Putamen (tissue), 1 donor: Measurements from ENCODE around the gene PSPH.
A peak's percentile ranks its signal among the peaks of the same experiment; 100 is the strongest.

Source experiments
- DNase-seq: peaks from one replicate; pipeline ENCODE4 v3.0.0-alpha.2; 2016; ENCODE audit warnings: low spot score

The PSPH gene

GRCh38 chr7:55996856-55997500, 54.3 kb downstream of the PSPH start:
- DNase-seq, result no peak

GRCh38 chr7:55992346-55992745, 58.9 kb downstream of the PSPH start:
- no peak for DNase-seq

GRCh38 chr7:55983537-55983936, 67.7 kb downstream of the PSPH start:
- no peak for DNase-seq

- DNase-seq, result no peak
Observed at GRCh38 chr7:55980266-55980665, 71.0 kb downstream of the PSPH start.

- DNase-seq, result no peak
Observed at GRCh38 chr7:55977831-55978230, 73.4 kb downstream of the PSPH start.

- DNase-seq, result no peak
Observed at GRCh38 chr7:55975988-55976633, 75.1 kb downstream of the PSPH start.

DNA sequence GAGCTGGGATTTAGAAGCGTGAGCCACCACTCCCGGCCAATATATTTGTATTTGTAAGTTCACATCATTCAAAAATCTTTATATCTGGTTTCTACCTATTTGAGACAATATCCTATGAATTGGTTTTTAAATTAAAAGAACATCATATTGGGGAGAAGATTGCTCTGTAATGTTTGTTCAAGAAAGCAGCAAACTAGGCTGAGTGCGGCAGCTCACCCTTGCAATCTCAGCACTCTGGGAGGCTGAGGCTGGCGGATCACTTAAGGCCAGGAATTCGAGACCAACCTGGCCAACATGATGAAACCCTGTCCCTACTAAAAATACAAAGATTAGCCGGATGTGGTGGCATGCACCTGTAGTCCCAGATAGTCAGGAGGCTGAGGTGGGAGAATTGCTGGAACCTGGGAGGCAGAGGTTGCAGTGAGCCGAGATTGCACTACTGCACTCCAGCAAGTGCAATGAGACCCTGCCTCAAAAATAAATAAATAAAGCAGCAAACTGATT, 77.4 kb downstream of the PSPH start:
- no peak for DNase-seq

DNA sequence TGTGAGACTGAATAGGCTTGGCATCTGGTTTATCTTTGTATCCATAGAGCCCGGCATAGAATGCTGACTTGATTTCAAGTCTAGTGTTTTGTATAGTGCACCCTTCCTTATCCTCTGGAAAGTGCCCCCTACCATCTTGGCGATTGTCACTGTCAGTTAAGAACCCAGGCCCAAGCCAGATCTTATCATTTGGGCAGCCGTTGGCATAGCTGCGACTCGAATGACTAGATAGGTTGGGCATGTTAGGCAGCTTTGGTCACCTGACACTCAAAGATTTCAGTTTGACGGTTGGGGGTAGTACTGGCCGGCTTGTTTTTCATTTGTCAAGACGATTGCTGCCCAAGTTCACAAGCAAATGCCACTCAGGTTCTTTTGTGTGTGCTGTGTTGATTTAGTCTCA, 80.3 kb downstream of the PSPH start:
- DNase-seq, result no peak

- peak; percentile 26 for DNase-seq
Observed at GRCh38 chr7:55970561-55970960, 80.7 kb downstream of the PSPH start.

DNA sequence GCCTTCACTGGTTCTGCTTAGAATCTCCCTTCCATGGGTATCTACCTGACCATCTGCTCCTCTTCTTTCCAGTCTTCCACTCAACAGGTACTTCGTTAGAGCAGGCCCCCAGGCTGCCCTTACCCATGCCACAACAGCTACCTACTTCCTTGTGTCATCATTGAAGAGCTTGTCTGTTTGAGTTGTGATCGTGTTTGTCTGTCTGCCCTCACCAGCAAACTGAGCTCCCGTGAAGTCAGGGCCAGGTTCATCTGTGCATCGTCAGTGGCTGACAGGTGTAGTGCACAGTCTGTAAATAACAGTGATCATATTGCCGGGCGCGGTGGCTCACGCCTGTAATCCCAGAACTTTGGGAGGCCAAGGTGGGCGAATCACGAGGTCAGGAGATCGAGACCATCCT, 81.9 kb downstream of the PSPH start:
- no peak for DNase-seq

- DNase-seq, result no peak
Observed at GRCh38 chr7:55966851-55967250, 84.4 kb downstream of the PSPH start.

- no peak for DNase-seq
Observed at GRCh38 chr7:55965805-55966421, 85.3 kb downstream of the PSPH start.

DNA sequence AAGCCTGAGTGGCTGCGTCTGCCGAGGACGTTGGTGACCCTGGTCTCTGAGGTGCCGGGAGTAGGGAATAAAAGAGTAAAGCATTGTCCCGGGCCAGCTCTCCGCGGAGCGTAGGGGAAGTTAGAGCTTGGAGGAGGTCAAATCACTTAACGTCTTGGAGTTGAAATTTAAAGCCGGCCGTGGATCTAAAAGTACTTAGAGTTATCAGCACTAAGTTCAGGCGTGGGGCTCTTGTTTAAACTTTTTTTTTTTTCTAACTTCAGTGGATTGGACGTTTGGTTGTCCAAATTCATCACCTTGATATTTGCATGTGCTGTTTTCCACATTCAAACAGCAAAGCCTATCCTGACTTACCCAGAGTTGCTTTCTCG, 86.2 kb downstream of the PSPH start:
- DNase-seq, result no peak

- peak; percentile 80 for DNase-seq
Observed at GRCh38 chr7:55964261-55965099, 86.8 kb downstream of the PSPH start, which contains the start of gene NIPSNAP2. Gene NIPSNAP2 (plus strand): TSS chr7:55964585. CDS start chr7:55964610, 25 bp downstream.

- DNase-seq, result no peak
Observed at GRCh38 chr7:55963584-55964168, 87.6 kb downstream of the PSPH start.

- DNase-seq, result no peak
Observed at GRCh38 chr7:55962014-55962413, 89.2 kb downstream of the PSPH start.
